ENCODE data around the gene PRKCH. TPM values are rescaled to one million over a fixed set of nuclear protein-coding genes. Genes with fewer than 3 reads are reported as not detected.

PRKCH gene
- total and polyA plus RNA-seq, 9 of the 15 experiments (the other 6 are each of a cell fraction or from before 2014, with no cell fraction given): 0.61 to 4.4 (median 4.0) TPM

- TF ChIP-seq JUND (IDR thresholded peaks at IDR 0.05; ENCODE audit: borderline replicate concordance, low read depth, low read length) (0 out of 2 replicates have a peak, but pooled peaks have one; percentile 12), JUND (tag; IDR thresholded peaks at IDR 0.05; ENCODE audit: borderline replicate concordance, low read depth, low read length) (no peak; the same call in 1 of the 3 replicates), MAFK (IDR thresholded peaks at IDR 0.05; ENCODE audit: low read length) (peak; percentile 45; the same call in 1 of the 2 replicates), SMARCA5 (IDR thresholded peaks at IDR 0.05) (no peak), ZC3H11A (IDR thresholded peaks at IDR 0.05; ENCODE audit: low read depth, low read length) (no peak), PREB (CRISPR knock-in tag; IDR thresholded peaks at IDR 0.05) (no peak), TFE3 (CRISPR knock-in tag; IDR thresholded peaks at IDR 0.05) (peak; percentile 97), NFE2 (IDR thresholded peaks at IDR 0.05; ENCODE audit: low read depth) (peak; percentile 84), NR2C1 (IDR thresholded peaks at IDR 0.05) (no peak), NR2C1 (tag; IDR thresholded peaks at IDR 0.05) (peak; percentile 24; the same call in 1 of the 2 replicates), ZBTB17 (CRISPR knock-in tag; IDR thresholded peaks at IDR 0.05) (0 out of 2 replicates have a peak, but pooled peaks have one; percentile 34), PBX2 (CRISPR knock-in tag; IDR thresholded peaks at IDR 0.05; ENCODE audit: low read depth) (no peak), PBX2 (tag; conservative IDR thresholded peaks at IDR 0.05; ENCODE audit: low read depth) (no peak), BHLHE40 (IDR thresholded peaks at IDR 0.05; ENCODE audit: low read length) (peak; percentile 78), MAFF (IDR thresholded peaks at IDR 0.05; ENCODE audit: low read length) (peak; percentile 19; the same call in 1 of the 2 replicates), ATF3 (IDR thresholded peaks at IDR 0.05) (peak; percentile 83), ATF3 (CRISPR knock-in tag; conservative IDR thresholded peaks at IDR 0.05) (no peak), ZNF436 (CRISPR knock-in tag; IDR thresholded peaks at IDR 0.05) (no peak), FOSL1 (tag; conservative IDR thresholded peaks at IDR 0.05) (0 out of 2 replicates have a peak, but pooled peaks have one; percentile 26), ZNF316 (IDR thresholded peaks at IDR 0.05) (peak; percentile 79), CTBP1 (IDR thresholded peaks at IDR 0.05; ENCODE audit: borderline replicate concordance) (0 out of 2 replicates have a peak, but pooled peaks have one; percentile 30), MYC (IDR thresholded peaks at IDR 0.05; ENCODE audit: low read depth, low read length) (0 out of 2 replicates have a peak, but pooled peaks have one; percentile 11), MYC (CRISPR knock-in tag; IDR thresholded peaks at IDR 0.05; ENCODE audit: borderline replicate concordance, low read depth) (no peak)
Measured at GRCh38 chr14:61537563-61538463, 216.4 kb downstream of the PRKCH start (continued).
